ENCODE results near the gene AMN.

DNA sequence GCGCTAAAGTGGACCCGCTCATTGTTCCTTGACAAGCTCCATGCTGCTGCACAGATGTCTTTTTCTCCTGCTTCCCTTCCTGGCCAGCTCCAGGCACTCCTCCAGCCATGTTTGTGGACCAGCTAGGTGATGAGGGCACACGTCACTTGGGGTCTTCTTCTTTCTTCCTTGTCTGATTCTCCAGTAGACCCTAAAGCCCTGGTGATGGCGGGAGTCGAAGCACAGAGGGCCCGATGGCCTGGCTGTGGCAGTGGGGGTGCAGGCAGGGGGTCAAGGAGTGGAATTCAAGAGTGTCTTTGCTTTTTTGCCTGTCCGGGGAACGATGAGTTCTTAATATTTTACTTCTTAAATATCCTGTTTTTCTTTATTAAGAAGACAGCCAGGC lies 23.0 kb upstream of the AMN start:
- TF ChIP-seq, protein P1, sequence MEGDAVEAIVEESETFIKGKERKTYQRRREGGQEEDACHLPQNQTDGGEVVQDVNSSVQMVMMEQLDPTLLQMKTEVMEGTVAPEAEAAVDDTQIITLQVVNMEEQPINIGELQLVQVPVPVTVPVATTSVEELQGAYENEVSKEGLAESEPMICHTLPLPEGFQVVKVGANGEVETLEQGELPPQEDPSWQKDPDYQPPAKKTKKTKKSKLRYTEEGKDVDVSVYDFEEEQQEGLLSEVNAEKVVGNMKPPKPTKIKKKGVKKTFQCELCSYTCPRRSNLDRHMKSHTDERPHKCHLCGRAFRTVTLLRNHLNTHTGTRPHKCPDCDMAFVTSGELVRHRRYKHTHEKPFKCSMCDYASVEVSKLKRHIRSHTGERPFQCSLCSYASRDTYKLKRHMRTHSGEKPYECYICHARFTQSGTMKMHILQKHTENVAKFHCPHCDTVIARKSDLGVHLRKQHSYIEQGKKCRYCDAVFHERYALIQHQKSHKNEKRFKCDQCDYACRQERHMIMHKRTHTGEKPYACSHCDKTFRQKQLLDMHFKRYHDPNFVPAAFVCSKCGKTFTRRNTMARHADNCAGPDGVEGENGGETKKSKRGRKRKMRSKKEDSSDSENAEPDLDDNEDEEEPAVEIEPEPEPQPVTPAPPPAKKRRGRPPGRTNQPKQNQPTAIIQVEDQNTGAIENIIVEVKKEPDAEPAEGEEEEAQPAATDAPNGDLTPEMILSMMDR (IDR thresholded peaks at IDR 0.05; ENCODE audit: low read depth, low read length, poor library complexity, severe bottlenecking): no peak
- no peak for TF ChIP-seq EZH2phosphoT487 (IDR thresholded peaks at IDR 0.05; ENCODE audit: borderline replicate concordance, low read length)

Measured in DOHH2 (cell line).